GOT3 (cell line): ENCODE measurements around the gene AKR1C1.
"Not testable (repeated sequence)": the region's sequence is repeated elsewhere in the genome, so short reads cannot be mapped to it uniquely, and the experiment has no call there.

Source experiments
- DNase-seq: peaks from one replicate; lab custom pipeline; 2025; ENCODE audit warnings: mixed read lengths; lab: John Stamatoyannopoulos, UW

The AKR1C1 gene

DNA sequence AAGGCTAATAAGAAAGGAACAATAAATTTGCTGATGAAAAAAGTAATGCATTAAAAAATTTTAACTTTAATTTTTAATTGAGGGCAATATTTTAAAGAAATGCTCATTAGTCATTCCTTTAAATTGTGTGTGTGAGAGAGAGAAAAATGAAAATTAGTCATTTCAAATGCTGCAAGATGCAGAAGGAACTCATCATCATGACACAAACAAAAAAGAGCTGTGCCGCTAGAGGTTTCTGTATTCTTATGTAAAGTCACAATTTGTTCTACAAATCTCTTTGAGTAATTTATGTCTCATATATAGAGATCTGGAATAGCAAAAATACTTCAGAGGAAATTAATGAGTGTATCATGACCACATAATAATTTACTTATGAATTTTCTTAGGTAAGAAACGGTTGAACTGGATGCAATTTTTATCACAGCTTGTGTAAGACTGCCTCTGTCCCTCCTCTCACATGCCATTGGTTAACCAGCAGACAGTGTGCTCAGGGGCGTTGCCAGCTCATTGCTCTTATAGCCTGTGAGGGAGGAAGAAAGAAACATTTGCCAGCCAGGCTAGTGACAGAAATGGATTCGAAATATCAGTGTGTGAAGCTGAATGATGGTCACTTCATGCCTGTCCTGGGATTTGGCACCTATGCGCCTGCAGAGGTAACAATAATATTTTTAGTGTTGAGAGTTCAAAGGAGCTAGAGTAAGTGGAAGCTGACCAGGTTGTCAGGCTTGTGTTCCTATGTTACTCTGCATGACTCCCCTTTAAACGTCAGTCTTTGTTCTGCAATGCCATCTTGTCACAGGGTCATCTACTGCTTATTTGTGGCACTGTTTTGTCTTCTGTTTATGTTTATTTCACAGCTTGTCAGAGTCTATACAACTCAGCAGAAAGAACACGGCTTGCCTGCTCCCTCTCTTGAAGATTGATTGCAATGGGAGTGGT lies at the start of gene AKR1C1:
Gene AKR1C1, plus strand, starts transcription at position 540 of the 939 bp plus-strand sequence. Its CDS starts 30 bp downstream, at position 570.
- not testable (repeated sequence) for DNase-seq

DNA sequence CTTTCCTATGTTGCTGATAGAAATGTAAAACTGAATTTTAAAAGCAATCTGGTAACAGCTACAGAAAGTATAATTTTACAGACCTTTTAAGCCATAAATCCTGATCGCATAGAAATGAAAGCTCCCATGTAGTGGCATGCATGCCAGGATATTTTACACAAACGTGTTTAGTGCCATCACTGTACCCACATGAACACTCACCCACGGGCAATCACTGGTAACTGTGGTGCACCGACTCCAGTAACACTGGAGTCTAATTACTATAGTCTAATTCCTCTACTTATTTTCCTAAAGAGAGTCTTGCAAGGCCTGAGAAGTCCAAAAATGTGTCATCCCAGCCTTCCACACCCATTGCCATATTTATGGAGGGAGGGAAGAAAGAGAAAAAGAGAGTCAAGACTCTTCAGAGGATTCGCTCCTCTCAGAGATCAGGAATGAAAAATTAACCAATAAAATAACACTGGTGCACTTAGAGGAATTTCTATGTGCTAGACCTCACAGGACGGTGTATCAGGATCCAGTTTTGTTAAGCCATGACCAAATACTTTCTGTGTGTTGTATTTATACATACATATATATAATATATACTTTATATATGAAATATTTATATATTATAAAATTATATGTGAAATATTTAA lies 48.9 kb upstream of the AKR1C1 start:
- DNase-seq: no peak

DNA sequence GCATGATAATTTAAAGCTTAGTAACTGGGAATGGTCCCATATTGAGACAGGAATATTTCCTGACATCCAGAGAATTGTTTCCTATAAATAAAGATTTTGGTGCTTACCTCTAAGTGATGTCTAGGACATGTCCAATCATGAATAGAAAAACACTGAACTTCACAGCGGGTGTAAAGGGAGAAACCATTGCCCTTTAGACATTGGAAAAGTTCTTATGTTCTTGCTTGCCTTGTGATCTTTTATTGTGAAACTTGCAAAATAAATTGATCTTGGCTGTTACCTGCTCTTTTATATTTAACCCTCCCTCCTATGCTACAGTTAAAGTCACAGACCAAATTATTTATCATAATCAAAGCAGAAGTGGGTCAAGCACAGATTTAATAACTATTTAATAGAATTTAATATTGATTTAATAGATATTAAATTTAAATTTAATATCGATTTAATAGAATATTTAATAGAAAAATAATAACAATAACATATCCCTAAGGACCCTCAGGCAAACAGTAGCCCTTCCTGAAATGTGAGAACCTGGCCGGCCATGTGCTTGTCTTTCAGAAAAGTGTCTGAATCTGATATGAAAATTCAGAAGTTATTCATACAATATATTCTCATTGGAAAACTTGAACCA lies 47.0 kb upstream of the AKR1C1 start:
- DNase-seq: no peak

DNA sequence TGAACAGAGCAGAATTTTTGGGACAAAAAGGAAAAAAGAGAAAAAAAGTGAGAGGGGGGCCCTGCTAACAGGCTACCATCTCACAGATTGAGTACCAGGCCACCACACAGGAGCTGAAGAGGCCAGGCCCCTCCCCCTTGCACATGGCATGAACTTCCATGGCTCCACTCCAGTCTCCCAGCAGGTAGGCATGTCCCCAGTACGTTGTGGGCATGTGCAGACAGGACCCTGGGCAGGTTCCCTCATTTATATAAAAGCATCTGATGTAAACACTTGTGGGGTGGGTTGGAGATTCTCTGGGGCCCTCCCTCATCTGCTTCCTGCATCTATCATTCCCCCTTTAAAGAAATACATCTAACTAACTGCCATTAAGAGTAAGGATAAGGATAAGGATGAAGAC lies 45.0 kb upstream of the AKR1C1 start:
- DNase-seq: no peak

DNA sequence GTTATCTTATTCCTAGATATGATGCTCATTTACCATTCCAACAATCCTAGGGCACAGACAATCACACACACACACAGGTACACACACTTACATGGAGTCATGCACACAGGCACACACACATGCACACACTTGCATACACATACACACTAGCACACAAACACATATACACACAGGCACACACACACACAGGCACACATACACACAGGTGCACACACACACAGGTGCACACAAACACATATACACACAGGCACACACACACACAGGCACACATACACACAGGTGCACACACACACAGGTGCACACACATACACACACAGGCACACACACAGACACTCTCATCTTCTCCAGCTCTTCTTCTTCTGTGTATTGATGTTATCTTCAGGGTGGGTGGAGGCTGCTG lies 38.7 kb upstream of the AKR1C1 start:
- DNase-seq: not testable (repeated sequence)

DNA sequence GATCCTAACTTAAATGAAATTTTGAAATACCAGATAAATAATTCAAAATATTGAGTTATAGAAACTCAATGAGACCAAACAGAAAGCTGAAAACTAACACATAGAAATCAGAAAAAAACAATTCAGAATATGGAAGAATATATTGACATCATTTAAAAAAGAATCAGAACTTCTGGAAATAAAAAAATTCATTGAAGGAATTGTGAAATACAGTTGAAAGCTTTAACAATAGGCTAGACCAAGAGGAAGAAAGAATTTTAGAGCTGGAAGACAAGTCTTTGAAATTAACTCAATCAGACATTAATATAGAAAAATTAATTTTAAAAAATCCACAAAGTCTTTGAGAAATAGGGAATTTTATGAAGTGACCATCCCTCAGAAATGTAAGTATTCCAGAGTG lies 36.8 kb upstream of the AKR1C1 start:
- DNase-seq: no peak

DNA sequence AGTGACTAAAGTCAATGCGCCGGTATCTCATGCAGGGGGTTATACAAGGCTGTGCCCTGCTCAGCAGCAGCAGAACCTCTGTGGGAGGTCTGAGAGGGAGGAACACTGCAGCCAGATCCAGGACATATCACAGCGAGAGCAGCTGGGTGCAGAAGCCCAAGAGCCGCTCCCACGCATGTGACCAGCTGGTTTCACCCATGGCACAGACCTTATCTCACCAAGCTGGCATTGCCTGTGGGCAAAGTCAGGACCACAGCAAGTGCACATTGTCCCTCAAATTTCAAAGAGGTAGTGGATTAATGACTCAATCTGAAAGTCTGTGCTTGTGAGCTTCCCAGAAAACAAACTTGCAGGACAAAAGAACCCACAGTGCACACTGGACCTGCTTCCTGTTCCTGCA lies 31.6 kb upstream of the AKR1C1 start:
- DNase-seq: no peak

DNA sequence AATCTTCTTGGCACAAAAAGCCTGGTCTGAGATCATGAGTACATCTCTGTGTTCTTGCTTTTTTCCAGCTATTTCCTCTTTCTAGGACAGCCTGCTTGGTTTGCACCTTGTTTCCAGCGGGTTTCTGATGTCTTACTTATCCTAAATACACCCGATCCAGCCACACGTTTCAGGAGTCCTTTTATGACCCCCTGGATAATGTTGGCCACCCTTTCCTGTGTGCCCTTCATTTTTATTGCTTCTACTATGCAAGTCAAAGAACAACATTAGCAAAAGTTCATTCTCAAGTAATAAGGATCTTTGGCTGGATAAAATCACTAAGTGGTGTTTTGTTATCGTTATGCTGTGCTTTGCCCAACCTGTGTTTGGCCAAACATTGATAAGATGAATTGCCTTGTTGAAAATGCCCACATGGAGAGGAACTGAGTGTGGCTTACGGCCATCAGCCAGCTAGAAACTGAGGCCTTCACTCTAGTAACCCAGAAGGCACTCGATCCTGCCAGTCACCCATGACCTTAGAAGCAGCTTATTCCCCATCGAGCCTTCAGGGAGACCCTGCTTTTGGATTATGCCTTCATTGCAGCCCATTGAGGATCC lies 28.7 kb upstream of the AKR1C1 start:
- DNase-seq: no peak

DNA sequence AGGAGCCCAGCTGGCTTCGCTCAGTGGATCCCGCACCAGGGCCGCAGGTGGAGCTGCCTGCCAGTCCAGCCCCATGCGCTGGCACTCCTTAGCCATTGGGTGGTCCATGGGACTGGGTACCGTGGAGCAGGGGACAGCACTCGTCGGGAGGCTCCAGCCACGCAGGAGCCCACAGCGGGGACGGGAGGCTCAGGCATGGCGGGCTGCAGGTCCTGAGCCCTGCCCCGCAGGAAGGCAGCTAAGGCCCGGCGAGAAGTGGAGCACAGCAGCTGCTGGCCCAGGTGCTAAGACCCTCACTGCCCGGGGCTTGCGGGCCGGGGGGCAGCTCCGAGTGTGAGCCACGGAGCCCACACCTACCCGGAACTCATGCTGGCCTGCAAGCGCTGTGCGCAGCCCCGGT lies 25.9 kb upstream of the AKR1C1 start:
- DNase-seq: no peak

DNA sequence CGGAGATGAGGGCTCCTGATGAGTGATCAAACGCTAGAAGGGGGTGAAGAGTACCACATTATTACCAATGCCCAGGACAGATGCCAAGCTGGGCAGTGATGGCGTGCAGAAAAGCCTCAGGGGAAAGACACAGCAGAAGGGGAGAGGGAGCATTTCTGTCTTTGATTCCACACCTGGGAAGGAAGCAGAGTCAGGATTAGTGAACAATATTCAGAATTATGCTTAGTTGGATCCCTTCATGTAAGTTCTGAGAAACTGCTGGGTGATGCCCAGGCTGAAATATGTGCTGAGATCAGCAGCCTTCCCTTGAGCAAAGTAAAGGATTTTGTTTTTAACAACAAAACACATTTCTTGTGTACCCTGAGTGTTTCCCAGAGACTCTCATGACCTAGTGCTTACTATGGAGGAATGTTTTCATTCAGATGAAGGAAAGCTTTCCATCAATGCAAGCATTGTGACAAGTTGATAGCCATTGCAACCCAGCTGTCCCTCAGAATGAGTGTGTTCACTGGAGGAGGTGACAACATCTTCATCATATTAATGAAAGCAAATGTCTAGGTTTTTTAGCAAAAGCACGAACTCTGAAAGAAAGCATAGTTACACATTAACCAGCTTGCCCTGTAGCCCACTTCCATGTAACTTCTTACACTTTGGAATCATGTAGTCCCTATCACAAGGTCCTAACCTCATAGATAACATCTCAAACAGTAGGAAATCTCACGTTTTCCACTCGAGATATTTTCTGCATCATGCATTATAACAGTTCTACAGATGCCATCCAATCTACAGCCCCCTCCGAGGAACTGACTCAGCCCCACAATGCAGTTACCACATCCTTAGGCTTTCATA lies 23.8 kb upstream of the AKR1C1 start:
- no peak for DNase-seq

DNA sequence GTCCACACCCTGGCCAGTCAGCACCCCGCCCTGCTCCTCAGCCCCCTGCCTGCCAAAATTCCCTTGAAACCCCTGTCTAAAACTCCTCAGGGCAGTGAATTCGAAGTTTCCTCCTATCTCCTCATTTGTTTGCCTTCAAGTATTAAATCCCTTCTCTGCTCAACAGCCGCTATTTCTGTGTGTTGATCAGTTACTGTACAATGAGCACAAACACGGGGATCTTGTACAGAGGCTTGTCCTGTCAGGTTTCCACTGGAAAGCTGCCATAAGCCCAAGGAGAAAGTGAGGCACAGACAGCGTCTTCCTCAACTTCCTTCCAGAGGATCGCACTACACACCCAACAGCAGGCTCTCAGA lies 23.2 kb upstream of the AKR1C1 start:
- not testable (repeated sequence) for DNase-seq

DNA sequence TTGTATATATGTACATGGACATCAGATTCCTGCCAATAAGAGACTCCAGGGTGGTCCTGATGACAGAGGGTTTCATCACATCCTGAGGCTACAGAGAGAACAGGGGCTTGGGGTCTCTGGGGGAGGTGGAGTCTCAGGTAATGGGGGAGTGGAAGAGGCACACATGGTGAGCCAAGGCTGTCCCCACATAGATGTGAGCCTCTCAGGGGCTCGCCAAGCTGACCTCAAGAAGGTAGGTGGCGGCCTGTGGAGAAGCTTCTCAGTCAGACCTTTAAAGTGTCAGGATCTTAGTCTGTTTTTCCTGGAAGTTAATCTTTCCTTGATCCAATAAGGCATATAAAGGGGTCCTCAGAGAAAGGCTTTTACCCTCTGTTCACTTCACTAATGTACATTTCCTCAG lies 22.3 kb upstream of the AKR1C1 start:
- not testable (repeated sequence) for DNase-seq

DNA sequence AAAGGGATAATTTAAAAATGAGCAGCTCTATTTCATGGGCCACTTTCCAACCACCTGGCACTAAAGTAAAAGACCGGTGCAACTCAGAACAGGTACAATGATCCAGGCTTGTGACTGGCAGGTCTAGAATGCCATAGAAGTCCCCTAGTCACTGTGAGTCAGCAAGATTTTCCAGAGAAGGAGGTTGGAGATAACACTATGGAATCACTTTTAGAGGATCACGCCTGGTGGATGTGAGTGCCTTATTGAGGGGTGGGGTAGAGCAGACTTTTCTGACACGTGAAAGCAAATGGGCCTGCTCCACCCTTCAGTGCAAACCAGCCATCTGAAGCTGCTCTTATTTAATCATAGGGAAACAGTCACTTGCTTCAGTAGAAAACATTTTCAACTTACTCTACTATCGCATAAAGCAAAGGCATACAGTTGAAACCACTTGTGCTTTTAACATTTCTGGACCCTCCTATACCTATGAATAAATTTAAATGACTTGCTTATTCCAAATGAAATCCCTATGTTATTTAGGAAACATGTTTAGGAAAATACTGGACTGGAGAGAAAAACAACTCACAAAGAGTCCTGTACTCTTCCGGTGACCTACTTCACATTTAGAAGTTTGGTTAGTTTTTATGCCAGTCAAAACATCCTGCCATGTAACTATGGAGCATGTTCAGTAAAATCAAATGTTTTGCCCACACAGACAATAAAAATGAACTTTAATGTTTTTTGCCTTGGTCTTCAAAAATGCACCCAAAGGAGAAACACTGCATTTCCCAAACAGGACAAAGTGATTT lies 21.5 kb upstream of the AKR1C1 start:
- no peak for DNase-seq

DNA sequence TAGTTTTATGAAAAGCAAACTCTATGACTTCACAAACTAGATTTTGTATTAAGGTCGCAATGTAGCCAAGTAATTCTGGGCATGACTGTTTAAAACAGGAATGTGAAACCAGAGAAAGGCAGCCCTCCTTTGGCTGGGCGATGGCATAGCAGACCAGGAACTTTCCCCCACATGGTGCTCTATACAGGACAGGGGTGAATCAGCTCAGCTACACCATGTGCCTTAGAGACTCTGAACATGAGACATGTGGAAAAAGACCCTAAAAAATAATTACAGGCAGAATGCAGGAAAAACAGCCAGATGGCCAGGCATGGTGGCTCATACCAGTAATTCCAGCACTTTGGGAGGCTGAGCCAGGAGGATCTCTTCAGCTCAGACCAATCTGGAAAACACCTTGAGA lies 20.3 kb upstream of the AKR1C1 start:
- DNase-seq: not testable (repeated sequence)

DNA sequence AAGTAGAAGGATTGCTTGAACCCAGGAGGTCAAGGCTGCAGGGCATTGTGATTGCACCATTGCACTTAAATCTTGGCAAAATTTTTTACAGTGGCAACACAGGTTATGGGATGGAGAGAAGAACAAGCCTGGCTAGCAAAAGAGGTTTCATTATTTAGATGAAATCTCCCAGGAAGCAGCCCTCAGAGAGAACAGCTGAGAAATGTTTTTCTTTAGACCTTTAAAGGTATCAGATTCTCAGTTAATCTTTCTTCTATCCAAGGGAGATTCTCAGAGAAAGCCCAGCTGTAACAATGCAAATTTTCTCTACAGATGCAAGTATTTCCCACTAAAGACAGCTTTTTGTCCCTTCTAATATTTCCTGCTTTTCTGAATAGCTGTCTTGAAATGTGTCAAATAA lies 19.8 kb upstream of the AKR1C1 start:
- DNase-seq: not testable (repeated sequence)

DNA sequence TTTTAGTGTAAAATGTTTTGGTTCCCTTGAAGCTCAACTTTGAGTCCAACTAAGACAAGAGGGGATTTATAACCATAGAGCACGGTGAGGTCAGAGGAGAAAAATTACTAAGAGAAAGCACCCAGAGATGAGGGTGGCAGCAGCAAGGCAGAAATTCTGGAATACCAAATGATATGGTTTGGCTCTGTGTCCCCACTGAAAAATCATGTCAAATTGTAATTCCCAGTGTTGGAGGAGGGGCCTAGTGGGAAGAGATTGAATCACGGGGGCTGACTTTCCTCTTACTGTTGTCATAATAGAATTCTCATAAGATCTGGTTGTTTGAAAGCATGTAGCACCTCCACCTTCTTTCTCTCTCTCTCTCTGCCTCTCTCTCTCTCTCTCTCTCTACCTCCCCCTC lies 19.4 kb upstream of the AKR1C1 start:
- DNase-seq: no peak

DNA sequence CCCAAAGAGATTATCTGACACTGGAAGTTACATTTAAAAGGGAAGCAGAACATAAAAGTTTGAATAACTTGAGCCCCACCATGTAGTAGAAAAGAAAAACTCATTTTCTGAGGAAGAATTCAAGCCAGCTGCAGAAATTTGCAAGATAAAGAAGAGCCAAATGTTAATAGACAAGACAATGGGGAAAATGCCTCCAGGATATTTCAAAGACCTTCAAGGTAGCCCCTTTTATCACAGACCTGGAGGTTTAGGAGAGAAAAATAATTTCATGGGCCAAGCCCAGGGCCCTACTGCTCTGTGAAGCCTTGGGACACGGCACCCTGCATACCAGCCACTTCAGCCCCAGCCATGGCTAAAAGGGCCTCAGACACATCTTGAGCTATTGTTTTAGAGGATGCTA lies 18.4 kb upstream of the AKR1C1 start:
- DNase-seq: no peak

DNA sequence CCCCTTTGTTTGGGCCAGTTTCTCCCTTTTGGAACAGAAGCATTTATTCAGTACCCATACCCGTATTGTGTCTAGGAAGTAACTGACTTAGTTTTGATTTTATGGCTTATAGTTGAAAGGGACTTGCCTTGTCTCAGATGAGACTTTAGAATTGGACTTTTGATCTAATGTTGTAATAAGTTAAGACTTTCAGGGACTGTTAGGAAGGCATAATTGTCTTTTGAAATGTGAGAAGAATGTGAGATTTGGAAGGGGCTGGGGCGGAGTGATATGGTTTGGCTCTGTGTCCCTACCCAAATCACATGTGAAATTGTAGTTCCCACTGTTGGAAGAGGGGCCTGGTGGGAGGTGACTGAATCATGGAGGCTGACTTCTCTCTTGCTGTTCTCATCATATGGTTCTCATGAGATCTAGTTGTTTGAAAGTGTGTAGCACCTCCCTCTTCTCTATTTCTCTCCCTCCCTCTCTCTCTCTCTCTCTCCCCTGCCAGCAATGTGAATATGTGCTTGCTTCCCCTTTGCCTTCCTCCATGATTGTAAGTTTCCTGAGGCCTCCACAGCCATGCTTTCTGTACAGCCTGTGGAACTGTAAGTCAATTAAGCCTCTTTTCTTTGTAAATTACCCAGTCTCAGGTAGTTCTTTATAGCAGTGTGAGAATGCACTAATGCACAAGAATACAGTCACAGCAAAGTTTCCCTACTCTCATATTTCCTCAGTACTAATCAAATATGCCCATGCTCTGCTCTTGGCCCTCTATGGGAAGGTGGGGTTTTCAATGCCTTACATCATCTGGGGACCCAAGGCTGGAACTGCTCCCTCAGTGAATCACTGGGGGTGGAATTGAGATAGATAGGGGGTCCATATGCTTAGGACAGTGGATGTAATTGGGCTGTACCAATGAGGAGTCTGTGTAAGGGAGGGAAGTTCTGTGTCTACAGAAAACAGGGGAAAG lies 17.2 kb upstream of the AKR1C1 start:
- no peak for DNase-seq

DNA sequence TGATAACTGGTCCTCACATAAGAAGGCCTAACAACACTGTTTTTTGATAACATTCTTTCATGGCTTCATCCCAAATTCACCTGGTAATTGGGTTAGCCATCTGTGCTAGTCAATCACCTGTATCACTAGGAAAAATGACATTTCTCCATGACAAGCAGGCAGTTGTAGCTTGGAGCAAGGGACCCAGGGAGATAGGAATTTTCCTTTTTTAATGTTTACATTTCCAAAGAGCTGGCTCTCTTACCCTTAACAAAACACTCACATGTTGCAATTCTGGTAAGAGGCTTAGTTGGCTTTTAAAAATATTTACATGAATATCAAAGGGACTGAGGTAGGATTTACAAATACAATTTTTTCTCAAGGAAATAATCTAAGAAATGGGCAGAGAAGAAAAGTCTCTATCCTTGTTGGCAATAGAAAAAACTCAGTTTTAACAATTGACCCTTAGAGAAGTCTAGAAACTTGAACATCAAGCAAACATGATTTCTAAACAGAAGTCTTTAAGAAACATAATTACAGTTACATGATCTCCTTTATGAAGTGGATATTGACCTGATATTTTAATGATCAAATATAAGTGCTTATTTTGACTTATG lies 16.1 kb upstream of the AKR1C1 start:
- no peak for DNase-seq
